ENCODE measurements around the gene TMEM243. TPM values are rescaled to one million over a fixed set of nuclear protein-coding genes. Genes with fewer than 3 reads are reported as not detected.

The TMEM243 gene
- total and polyA plus RNA-seq, 2 of the 13 experiments (the other 11 are each of a cell fraction or from before 2014, with no cell fraction given): 25.1 to 31.2 TPM

DNA sequence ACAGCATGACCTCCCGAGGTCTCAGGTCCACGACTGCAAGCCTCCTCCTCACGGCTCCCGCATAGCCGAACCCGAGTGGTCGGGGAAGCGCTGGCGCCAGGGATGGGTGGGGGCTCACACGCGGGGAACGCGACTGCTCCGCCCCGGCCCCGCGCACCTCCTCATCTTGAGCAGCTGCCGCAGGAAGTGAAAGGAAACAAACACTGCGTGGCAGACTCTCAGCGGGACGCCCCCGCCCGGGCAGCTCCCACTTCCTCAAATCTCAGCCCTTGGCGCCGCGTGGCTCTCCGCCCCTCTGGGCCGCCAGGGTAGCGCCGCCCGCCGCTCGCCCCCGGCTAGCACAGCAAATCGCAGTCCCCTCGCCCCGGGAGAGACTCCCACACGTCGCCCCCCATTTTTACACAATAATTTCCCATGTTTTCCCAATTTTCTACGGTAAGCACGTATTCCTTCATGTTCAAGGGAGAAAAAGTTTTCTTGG lies at the start of gene TMEM243 (continued):
- TF ChIP-seq KDM1A (CRISPR knock-in tag; IDR thresholded peaks at IDR 0.05) (no peak), FOXK1 (CRISPR knock-in tag; IDR thresholded peaks at IDR 0.05; ENCODE audit: borderline replicate concordance, low read depth) (no peak), KAT7 (CRISPR knock-in tag; IDR thresholded peaks at IDR 0.05; ENCODE audit: borderline replicate concordance) (no peak; the same call in 1 of the 2 replicates), ATAD3A (CRISPR knock-in tag; IDR thresholded peaks at IDR 0.05) (no peak), FOXO1 (CRISPR knock-in tag; IDR thresholded peaks at IDR 0.05) (no peak; the same call in 1 of the 2 replicates), NCOA1 (CRISPR knock-in tag; IDR thresholded peaks at IDR 0.05) (no peak), AGO1 (IDR thresholded peaks at IDR 0.05; ENCODE audit: low read depth, low read length, poor library complexity, severe bottlenecking) (no peak), TRIM24 (CRISPR knock-in tag; IDR thresholded peaks at IDR 0.05) (no peak), ZBTB7B (CRISPR knock-in tag; IDR thresholded peaks at IDR 0.05) (no peak; the same call in 1 of the 2 replicates), SCMH1 (CRISPR knock-in tag; IDR thresholded peaks at IDR 0.05; ENCODE audit: borderline replicate concordance) (no peak), YEATS4 (CRISPR knock-in tag; IDR thresholded peaks at IDR 0.05; ENCODE audit: borderline replicate concordance) (peak; percentile 82), IRX3 (CRISPR knock-in tag; IDR thresholded peaks at IDR 0.05; ENCODE audit: borderline replicate concordance, low read depth) (no peak)
- TF ChIP-seq, protein P1, sequence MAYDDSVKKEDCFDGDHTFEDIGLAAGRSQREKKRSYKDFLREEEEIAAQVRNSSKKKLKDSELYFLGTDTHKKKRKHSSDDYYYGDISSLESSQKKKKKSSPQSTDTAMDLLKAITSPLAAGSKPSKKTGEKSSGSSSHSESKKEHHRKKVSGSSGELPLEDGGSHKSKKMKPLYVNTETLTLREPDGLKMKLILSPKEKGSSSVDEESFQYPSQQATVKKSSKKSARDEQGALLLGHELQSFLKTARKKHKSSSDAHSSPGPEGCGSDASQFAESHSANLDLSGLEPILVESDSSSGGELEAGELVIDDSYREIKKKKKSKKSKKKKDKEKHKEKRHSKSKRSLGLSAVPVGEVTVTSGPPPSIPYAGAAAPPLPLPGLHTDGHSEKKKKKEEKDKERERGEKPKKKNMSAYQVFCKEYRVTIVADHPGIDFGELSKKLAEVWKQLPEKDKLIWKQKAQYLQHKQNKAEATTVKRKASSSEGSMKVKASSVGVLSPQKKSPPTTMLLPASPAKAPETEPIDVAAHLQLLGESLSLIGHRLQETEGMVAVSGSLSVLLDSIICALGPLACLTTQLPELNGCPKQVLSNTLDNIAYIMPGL (CRISPR knock-in tag; IDR thresholded peaks at IDR 0.05; ENCODE audit: borderline replicate concordance in 1 of 2, low read depth in 1 of 2): 0 out of 4 replicates have a peak, but pooled peaks of 1 of the 2 experiments have one; percentile 7
- TF ChIP-seq, protein P2, sequence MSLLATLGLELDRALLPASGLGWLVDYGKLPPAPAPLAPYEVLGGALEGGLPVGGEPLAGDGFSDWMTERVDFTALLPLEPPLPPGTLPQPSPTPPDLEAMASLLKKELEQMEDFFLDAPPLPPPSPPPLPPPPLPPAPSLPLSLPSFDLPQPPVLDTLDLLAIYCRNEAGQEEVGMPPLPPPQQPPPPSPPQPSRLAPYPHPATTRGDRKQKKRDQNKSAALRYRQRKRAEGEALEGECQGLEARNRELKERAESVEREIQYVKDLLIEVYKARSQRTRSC (CRISPR knock-in tag; IDR thresholded peaks at IDR 0.05; ENCODE audit: low read depth): no peak
- TF ChIP-seq, protein P3, sequence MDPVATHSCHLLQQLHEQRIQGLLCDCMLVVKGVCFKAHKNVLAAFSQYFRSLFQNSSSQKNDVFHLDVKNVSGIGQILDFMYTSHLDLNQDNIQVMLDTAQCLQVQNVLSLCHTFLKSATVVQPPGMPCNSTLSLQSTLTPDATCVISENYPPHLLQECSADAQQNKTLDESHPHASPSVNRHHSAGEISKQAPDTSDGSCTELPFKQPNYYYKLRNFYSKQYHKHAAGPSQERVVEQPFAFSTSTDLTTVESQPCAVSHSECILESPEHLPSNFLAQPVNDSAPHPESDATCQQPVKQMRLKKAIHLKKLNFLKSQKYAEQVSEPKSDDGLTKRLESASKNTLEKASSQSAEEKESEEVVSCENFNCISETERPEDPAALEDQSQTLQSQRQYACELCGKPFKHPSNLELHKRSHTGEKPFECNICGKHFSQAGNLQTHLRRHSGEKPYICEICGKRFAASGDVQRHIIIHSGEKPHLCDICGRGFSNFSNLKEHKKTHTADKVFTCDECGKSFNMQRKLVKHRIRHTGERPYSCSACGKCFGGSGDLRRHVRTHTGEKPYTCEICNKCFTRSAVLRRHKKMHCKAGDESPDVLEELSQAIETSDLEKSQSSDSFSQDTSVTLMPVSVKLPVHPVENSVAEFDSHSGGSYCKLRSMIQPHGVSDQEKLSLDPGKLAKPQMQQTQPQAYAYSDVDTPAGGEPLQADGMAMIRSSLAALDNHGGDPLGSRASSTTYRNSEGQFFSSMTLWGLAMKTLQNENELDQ (CRISPR knock-in tag; IDR thresholded peaks at IDR 0.05; ENCODE audit: borderline replicate concordance): no peak
- TF ChIP-seq, protein P4, sequence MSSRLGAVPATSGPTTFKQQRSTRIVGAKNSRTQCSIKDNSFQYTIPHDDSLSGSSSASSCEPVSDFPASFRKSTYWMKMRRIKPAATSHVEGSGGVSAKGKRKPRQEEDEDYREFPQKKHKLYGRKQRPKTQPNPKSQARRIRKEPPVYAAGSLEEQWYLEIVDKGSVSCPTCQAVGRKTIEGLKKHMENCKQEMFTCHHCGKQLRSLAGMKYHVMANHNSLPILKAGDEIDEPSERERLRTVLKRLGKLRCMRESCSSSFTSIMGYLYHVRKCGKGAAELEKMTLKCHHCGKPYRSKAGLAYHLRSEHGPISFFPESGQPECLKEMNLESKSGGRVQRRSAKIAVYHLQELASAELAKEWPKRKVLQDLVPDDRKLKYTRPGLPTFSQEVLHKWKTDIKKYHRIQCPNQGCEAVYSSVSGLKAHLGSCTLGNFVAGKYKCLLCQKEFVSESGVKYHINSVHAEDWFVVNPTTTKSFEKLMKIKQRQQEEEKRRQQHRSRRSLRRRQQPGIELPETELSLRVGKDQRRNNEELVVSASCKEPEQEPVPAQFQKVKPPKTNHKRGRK (CRISPR knock-in tag; IDR thresholded peaks at IDR 0.05): no peak
- TF ChIP-seq, protein P5, sequence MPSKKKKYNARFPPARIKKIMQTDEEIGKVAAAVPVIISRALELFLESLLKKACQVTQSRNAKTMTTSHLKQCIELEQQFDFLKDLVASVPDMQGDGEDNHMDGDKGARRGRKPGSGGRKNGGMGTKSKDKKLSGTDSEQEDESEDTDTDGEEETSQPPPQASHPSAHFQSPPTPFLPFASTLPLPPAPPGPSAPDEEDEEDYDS (CRISPR knock-in tag; IDR thresholded peaks at IDR 0.05): no peak
- TF ChIP-seq, protein P6, sequence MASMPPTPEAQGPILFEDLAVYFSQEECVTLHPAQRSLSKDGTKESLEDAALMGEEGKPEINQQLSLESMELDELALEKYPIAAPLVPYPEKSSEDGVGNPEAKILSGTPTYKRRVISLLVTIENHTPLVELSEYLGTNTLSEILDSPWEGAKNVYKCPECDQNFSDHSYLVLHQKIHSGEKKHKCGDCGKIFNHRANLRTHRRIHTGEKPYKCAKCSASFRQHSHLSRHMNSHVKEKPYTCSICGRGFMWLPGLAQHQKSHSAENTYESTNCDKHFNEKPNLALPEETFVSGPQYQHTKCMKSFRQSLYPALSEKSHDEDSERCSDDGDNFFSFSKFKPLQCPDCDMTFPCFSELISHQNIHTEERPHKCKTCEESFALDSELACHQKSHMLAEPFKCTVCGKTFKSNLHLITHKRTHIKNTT (CRISPR knock-in tag; IDR thresholded peaks at IDR 0.05): no peak
